Activated CD4-positive, alpha-beta memory T cell treated with anti-CD3 and anti-CD28 coated beads, Interleukin-2, amount 10 ng/mL, durations not matched to agents 7 days and 5 days (primary cell): ENCODE data around the gene COL4A3. TPM values are rescaled to one million over a fixed set of nuclear protein-coding genes. Genes with fewer than 3 reads are reported as not detected.

Source experiments
- CTCF ChIA-PET: fragments of 350-600 bp; sonication (Branson Sonifier 250); formaldehyde crosslinking; loops from one replicate; lab custom pipeline; 2021; ENCODE audit warnings: antibody characterized with exemption, inconsistent platforms; lab: Charles Lee
- POLR2A ChIA-PET: fragments of 350-600 bp; sonication (Branson Sonifier 250); formaldehyde crosslinking; loops from one replicate; lab custom pipeline; 2021; ENCODE audit warnings: antibody characterized with exemption; lab: Charles Lee
- DNase-seq: peaks from one replicate; pipeline ENCODE4 v3.0.0-alpha.2; 2020
- H3K27ac Mint-ChIP-seq: one replicate; pipeline ENCODE4 v1.8.0; 2021; ENCODE audit warnings: mild to moderate bottlenecking, mixed read lengths
- H3K27me3 Mint-ChIP-seq: one replicate; pipeline ENCODE4 v1.8.0; 2021; ENCODE audit warnings: mixed read lengths
- H3K36me3 Mint-ChIP-seq: one replicate; pipeline ENCODE4 v1.8.0; 2021; ENCODE audit warnings: low read depth, mixed read lengths
- H3K4me1 Mint-ChIP-seq: one replicate; pipeline ENCODE4 v1.8.0; 2021; ENCODE audit warnings: mixed read lengths
- H3K4me3 Mint-ChIP-seq: one replicate; pipeline ENCODE4 v1.8.0; 2021; ENCODE audit warnings: mild to moderate bottlenecking, mixed read lengths
- H3K9me3 Mint-ChIP-seq: one replicate; pipeline ENCODE4 v1.8.0; 2021; ENCODE audit warnings: mixed read lengths
- total RNA-seq, 2 experiments: library from RNA; stranded (reverse); gene quantifications; one replicate each; pipeline ENCODE4 v1.2.3, GENCODE V29; 2021

Gene COL4A3
- total RNA-seq, 2 experiments from 2014 or later = 0.13 TPM; not detected in 1

DNA sequence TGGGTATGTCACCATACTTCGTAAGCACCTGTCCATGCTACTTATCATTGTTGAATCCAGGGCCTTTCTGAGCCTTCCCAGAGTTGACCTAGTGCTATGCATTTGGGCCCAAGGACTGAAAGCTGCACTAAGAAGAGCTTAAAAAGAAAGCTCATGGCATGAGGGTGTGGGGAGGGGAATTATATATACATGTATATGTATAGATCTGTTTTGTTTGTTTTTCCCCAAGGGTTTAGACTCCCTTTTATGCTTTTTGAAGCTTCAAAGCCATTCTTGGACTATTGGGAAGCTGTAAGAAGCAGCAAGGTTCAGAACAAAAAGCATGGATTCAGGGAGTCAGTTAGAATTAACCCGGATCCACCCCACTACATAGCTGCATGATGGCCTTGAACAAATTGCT, 183.9 kb downstream of the COL4A3 start:
- DNase-seq = no peak
- H3K4me3 Mint-ChIP-seq = no peak overlapping the region
- H3K4me1 Mint-ChIP-seq = peaks cover 3% of the 10 kb centered on the region
- POLR2A ChIA-PET = no interaction called here
- CTCF ChIA-PET = interaction anchor here (1.1 kb wide), 1 partner anchor 418 kb away, joined by 3 read pairs; no protein-coding TSS in a partner anchor
- H3K27ac Mint-ChIP-seq = no peak overlapping the region
- H3K27me3 Mint-ChIP-seq = no peaks in the 10 kb centered on the region
- H3K36me3 Mint-ChIP-seq = peaks cover 19% of the 10 kb centered on the region
- H3K9me3 Mint-ChIP-seq = no peaks in the 10 kb centered on the region

DNA sequence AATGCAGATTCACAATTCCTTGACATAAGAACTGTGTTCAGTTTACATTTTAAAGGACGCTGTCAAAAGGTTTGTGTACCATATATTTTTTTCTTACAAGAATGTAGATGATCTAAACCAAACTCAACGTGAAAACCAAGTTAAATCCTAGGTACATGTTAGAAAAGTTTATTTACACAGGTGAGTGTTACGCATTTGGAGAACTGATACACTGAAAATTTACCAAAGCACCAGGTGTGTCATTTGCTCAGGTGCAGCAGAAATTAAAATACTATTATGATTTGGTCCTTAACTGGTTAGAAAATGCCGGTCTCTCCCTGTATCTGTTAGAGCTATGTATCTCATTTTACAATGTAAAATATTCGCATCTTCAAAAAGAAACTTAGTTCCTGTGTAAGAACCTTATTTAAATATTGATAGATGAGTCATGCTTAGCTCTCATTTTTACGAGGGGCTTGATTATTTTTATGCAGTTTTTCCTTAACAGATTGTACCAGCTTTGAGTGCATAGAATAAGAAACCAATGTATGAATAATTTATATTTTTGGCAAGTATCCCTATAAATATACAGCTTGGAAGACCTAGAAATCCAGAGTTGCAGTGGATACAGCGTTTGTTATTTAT, 185.7 kb downstream of the COL4A3 start:
- H3K36me3 Mint-ChIP-seq = peaks cover 16% of the 10 kb centered on the region
- H3K4me3 Mint-ChIP-seq = no peak overlapping the region
- CTCF ChIA-PET = no interaction called here
- no peak for DNase-seq
- H3K4me1 Mint-ChIP-seq = peaks cover 3% of the 10 kb centered on the region
- H3K9me3 Mint-ChIP-seq = no peaks in the 10 kb centered on the region
- H3K27me3 Mint-ChIP-seq = no peaks in the 10 kb centered on the region
- no peak overlapping the region for H3K27ac Mint-ChIP-seq
- POLR2A ChIA-PET = no interaction called here

DNA sequence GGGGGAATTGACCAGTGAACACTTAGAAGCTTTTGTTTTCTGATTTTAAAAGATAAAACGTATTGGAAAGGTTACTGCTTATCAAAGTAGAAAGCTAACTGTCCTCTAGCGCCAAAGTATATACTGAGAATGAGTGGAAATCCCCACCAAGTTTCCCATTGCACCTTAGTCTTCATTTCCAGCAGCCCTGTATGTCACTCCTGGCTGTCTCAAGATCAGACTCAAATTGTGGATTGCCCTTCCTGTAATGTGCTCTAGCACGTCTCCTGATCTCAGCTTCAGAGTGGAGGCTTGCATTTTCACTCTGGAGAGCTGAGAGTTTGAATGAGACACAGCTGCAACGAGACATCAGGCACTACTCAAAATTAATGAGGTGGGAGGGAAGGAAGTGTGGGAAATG, 187.2 kb downstream of the COL4A3 start:
- ChIA-PET CTCF (interaction anchor here (0.7 to 0.9 kb wide), 2 partner anchors 113 to 415 kb away, joined by 3 read pairs; no protein-coding TSS in a partner anchor), POLR2A (no interaction called here)
- no peak for DNase-seq
- H3K4me3 Mint-ChIP-seq = no peak overlapping the region
- H3K4me1 Mint-ChIP-seq = peaks cover 3% of the 10 kb centered on the region
- no peaks in the 10 kb centered on the region for H3K9me3 Mint-ChIP-seq
- no peaks in the 10 kb centered on the region for H3K27me3 Mint-ChIP-seq
- H3K36me3 Mint-ChIP-seq = peaks cover 13% of the 10 kb centered on the region
- no peak overlapping the region for H3K27ac Mint-ChIP-seq

GRCh38 chr2:227360351-227360750, 195.9 kb downstream of the COL4A3 start:
- H3K4me1 Mint-ChIP-seq = no peaks in the 10 kb centered on the region
- no peak overlapping the region for H3K27ac Mint-ChIP-seq
- ChIA-PET POLR2A (no interaction called here), CTCF (no interaction called here)
- H3K27me3 Mint-ChIP-seq = no peaks in the 10 kb centered on the region
- H3K4me3 Mint-ChIP-seq = no peak overlapping the region
- no peaks in the 10 kb centered on the region for H3K9me3 Mint-ChIP-seq
- DNase-seq = no peak
- H3K36me3 Mint-ChIP-seq = peaks cover 27% of the 10 kb centered on the region

GRCh38 chr2:227363756-227364155, 199.3 kb downstream of the COL4A3 start:
- DNase-seq = no peak
- Mint-ChIP-seq H3K27ac (no peak overlapping the region), H3K9me3 (no peaks in the 10 kb centered on the region), H3K36me3 (peaks cover 14% of the 10 kb centered on the region), H3K4me1 (no peaks in the 10 kb centered on the region), H3K27me3 (no peaks in the 10 kb centered on the region), H3K4me3 (no peak overlapping the region)
- POLR2A ChIA-PET = no interaction called here
- CTCF ChIA-PET = interaction anchor here (1.0 kb wide), 1 partner anchor 14 kb away, joined by 3 read pairs; no protein-coding TSS in a partner anchor

Other genes starting within 250 kb of the COL4A3 start
- under 1 TPM; 0.10 to 0.35 TPM for gene COL4A4, start 419 bp upstream of the COL4A3 start, total RNA-seq
- gene MFF, start 160.6 kb downstream of the COL4A3 start, total RNA-seq = 10 to 100 TPM; 63.9 to 67.5 TPM
- gene TM4SF20, start 214.7 kb downstream of the COL4A3 start, total RNA-seq = not detected
- not detected for gene SCYGR1, start 223.3 kb downstream of the COL4A3 start, total RNA-seq